Measurements from ENCODE around the gene RIMS4.

The RIMS4 gene

DNA sequence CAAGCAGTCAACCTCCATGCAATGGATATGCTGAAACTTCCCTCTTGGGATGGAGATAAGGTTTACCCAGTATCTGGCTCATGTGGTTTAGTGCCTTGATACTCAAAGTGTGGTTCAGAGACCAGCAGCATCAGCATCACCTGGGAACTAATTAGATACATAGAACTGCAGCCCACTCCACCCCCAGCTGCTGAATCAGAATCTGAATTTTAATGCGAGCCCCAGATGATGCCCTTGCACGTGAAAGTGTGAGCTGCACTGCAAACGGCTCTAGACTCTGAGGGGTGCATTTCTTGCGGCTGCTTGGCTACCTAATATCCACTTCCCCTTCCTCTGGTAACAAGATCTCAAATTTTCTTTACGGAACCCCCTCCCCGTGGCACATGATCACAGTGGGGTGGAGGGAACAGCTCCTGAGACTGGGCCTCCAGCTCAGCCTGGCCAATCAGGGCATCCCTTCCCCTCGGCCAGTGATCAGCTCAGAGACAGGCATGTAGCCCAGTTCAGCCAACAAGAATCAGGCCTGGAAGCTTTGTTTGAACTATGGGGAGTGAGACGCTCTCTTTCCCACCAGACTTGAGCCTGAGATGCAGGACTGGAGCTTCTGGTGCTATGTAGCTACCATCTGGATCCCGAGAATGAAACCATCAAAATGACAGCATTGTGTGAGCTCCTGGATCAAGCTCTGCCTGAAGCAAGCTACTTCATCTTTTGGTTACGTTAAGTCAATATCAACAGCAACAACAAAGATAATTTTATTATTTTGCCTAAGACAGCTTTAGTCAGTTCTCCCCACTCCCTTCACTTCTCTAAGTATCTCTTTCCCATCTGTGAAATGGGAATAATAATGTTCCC lies 51.9 kb downstream of the RIMS4 start:
- DNase-seq: no peak

DNA sequence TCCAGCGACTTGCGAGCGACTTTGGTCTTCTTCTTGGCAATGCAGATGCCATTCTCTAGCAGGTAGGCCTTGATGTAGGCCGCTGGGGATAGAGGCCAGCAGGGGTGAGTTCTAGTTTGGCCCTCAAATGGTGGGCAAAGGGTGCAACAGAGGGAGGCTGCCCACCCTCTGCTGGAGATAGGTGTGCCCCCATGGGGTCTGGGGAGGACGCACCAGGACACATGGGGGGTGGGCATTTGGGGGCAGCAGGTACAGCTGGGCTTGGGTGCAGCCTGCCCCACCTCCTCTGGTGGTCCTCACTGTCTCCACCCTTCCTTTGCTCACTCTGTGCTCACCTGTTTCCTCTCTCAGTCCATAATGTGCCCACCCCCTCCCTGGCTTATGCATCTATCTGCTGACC lies 53.4 kb downstream of the RIMS4 start:
- no peak for DNase-seq

- no peak for DNase-seq
Measured at GRCh38 chr20:44756011-44756688, 54.2 kb downstream of the RIMS4 start.

DNA sequence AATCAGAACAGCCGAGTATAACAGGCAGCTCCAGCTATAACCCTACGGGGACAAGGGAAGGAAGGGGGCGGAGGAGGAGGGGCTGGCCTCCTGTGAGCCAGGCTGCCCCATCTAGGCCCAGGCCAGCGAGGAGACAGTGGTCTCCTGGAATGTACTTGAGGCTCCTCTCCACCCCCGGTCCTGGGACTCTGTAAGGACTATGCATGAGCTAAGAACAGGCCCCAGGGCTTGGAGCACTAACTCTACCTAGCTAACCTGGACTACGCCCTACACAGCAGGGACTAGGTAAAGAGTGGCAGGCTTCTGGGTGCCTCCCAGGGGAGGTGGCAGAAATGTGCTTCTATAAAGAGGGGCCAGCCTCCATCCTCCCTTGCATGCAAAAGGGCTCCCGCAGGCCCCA lies 55.8 kb downstream of the RIMS4 start:
- no peak for DNase-seq

DNA sequence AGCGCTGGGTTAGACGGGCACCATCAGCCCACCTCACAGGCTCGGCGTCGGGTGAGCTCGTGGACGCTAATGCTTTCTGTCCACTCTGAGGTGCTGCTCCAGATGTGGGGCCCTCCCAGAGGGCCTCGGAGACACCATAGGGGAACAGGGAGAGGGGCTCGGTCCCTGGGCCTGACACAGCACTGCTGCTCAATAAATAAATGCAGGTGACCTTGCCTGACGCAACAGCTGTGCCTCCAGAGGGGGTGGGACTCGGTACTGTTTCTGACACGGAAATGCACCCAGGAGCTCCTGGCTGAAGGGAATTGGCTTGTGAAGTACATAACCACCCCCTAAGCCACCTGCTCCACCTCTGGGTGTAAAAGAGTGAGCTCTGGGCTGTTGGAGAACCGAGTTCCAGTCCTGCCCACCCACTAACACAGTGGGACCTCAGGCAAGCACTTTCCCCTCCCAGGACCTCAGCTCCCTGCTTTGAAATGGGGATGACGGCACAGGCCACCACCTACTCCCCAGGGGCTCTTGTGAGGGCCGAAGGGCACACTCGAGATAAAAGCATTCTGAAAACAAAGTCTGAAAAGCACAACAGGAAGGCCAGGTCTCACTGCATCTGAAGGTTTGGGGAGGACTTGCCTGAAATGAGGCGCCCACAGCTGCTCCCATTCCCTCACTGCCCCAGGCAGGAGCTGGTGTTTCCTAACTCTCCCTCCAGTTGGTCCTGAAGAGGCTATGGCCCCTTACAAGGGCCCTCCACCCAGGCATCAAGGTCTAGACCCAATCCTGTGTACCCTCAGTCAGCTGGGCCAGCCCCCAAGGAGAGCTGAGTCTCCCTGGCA lies 58.0 kb downstream of the RIMS4 start:
- DNase-seq: no peak

DNA sequence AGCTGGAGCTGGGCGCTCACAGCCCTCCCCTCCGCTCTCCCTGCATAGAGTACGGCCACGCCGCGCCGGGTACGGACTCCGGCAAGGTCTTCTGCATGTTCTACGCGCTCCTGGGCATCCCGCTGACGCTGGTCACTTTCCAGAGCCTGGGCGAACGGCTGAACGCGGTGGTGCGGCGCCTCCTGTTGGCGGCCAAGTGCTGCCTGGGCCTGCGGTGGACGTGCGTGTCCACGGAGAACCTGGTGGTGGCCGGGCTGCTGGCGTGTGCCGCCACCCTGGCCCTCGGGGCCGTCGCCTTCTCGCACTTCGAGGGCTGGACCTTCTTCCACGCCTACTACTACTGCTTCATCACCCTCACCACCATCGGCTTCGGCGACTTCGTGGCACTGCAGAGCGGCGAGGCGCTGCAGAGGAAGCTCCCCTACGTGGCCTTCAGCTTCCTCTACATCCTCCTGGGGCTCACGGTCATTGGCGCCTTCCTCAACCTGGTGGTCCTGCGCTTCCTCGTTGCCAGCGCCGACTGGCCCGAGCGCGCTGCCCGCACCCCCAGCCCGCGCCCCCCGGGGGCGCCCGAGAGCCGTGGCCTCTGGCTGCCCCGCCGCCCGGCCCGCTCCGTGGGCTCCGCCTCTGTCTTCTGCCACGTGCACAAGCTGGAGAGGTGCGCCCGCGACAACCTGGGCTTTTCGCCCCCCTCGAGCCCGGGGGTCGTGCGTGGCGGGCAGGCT lies 60.1 kb downstream of the RIMS4 start:
- DNase-seq: no peak

DNA sequence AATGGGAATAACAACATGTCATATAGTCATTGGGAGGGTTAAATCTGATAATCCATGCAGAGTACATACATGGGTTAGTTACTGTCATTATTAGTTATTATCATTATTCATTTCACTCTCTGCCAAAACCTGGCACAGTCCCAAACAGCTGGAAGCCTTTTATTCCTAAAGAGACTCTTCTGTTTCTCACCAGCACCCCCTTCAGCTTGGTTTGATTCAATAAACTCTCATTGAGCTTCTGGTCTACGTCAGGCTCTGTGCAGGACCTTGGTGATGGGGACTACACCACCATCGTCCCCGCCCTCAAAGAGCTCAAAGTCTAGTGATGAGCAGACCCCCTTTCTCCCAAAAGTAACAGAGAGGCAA lies 62.4 kb downstream of the RIMS4 start:
- no peak for DNase-seq

- DNase-seq: peak; percentile 86
Measured at GRCh38 chr20:44747166-44748004, 63.0 kb downstream of the RIMS4 start.

DNA sequence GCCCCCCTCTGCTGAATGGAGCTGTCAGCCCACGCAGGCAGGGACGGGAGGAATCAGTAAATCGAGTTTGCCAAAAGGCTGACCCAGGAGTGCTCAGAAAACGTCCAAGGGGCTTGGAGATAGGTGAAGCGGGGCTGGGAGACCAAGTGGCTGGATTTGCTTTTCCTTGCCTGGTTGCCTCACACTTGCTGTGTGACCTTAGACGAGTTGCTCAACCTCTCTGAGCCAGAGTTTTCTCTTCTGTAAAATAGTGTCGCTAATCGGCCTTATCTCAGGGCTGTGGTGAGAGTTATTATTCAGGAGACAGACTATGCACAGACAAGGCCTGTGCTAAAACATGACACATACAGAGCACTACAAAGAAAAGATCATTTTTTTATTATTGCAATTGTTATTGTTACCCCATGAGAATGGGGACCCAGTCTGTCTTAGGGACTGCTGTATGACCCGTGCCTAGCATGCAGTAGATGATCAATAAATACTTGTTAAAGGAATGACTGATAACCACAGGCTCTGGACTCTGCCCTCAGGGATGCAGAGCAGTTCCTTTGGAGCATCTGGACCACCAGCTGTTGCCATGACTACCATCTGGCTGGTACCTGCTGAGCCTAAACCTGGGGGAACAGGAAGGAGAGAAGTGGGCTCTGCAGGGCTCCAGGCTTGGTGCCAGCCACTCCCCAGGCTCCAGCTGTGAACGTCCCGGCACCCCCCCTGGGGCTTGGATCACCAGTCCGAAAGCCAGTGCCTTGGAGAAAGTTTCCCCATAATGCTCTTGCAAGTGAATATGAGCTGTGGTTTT lies 63.8 kb downstream of the RIMS4 start:
- peak; percentile 86 for DNase-seq

- no peak for DNase-seq
Measured at GRCh38 chr20:44745598-44746366, 64.6 kb downstream of the RIMS4 start, which contains the start of gene KCNK15. TSS of gene KCNK15 (plus strand) at chr20:44745865. CDS start at chr20:44745911, 46 bp downstream.

DNA sequence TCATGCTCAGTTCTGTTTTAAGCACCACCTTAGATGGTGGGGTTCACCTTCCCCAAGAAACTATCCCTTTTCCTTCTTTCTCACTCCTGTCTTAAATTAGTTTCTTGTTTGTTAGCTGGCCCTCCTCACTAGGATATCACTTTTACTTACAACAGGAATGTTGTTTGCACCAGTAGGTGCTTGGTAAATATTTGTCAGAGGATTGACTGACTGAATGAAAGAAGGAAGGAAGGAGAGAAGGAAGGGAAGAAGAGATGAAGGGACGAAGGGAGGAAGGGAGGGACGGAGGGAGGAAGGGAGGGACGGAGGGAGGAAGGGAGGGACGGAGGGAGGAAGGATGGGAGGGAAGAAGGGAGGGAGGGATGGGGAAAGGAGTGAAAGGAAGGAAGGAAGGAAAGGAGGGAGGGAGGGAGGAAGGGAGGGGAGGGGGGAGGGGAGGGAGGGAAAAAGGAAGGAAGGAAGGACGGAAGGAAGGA lies 65.2 kb downstream of the RIMS4 start:
- DNase-seq: no peak

DNA sequence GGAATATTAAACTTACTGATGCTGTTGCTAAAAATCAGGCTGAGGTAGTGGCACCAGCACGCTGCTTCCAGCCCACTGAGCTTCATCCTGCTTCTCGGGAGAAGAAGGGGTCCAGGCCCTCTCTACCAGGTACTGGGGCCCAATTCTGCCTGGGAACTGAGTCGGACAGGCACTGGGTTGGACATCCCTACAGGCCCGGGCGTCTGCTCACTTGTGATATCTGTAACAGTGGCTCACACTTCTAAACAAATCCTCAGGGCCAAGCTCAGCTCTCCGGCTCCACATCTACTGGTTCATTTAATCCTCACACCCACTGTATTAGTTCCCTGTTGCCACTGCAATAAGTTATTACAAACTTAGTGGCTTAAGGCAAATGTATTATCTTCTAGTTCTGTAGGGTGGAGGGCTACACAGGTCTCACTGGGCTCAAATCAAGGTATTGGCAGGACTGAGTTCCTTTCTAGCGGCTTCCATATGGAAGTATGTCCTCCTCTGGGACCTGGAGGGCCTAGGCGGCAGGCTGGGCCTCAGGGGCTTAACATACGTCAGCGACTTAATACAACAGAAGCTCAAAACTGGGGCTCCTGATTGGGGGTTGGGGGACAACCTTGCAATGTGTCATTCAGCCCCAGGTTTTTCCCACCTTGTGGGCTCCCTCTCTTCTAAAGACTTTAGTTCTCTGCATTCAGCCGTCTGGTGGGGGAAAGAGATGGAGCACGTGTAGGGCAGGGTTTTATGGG lies 66.3 kb downstream of the RIMS4 start:
- DNase-seq: no peak

- no peak for DNase-seq
Measured at GRCh38 chr20:44743080-44743701, 67.2 kb downstream of the RIMS4 start.

DNA sequence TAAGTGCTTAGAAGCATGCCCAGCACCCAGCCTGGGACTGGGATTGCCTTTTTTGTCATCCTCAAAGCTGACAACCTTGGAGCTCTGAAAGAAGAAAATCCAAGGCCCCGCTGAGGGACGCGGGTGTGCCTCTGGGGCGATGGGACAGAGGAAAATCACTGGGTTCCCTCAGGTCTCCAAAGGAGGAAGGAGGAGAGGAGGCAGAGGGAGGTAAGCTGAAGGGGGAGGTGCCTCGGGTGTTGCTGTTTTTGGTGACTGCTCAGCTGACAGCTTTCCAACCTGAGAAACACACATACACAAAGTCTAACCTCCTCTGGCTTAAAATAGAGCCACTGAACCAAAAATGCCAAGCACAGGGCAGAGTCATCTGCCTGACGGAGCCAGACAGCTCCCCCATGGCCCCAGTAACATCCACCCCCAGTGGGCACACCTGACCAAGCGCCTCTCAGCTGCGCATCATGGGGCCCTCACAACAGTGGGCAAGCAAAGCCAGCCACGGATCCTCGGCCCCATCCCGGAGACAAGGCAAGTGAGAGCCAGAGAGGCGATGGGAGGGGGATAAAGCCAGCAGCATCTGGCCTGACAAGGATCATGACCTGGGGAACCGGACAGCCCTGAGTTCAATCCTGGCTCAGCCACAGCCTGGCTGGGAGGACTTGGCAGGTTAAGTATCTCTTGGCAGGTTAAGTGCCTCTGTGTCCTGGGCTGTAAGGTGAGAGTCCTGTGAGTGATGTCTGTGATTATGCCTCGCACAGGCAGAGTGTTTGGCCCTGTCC lies 67.9 kb downstream of the RIMS4 start:
- DNase-seq: no peak

DNA sequence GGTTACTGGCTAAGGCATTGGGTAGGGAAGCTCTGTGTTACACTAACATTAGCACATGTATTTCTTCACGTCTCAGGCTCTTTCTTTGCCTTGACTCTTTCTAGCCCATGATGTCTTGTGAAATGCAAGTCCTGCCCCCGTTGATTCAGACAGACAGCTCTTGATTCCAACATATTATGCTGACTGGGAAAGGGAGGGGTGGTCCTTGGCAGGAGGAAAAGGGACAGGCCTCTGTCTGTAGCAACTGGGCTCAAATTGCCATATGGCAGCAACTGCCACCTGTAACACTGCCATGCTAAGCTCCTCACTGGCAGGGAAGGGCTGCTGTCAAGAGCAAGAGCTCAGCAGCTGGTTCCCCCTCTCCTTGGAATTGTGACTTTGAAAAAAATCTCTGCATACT lies 70.4 kb downstream of the RIMS4 start:
- no peak for DNase-seq

DNA sequence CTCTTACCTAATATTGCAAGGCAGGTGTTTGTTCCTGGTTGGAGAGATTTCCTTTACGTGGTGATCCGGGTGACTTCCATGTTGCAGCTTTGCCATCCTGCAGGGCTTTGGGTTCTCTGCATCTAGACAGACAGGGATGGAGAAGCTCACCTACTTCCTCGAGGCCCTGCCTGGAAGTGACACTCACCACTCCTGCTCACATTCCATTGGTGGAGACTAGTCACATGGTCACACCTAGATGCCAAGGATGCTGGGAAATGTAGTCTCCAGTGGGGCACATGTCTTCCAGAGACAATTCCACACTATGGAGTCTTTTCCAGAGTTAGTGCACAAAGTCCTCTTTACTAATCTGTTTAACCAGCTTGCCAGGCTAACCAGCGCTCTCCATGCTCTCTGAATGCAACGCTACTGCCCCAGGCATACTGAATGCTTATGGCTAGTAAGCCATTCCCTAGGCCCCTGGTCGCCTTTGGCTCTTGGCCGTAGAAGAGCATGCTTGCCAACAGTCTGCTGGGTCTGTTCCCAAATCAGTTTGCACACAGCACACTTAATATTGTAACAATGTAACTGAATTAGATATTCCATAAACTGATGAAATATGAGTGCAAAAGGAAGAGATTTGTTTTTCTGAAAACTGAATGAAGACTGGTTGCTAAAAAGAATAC lies 71.4 kb downstream of the RIMS4 start:
- DNase-seq: peak; percentile 11

- no peak for DNase-seq
Measured at GRCh38 chr20:44737116-44737515, 73.2 kb downstream of the RIMS4 start.

All from NCI-H748 treated with DMSO at 0.1 percent for 48 hours (cell line).